ENCODE data around the gene UHMK1.

UHMK1 gene

DNA sequence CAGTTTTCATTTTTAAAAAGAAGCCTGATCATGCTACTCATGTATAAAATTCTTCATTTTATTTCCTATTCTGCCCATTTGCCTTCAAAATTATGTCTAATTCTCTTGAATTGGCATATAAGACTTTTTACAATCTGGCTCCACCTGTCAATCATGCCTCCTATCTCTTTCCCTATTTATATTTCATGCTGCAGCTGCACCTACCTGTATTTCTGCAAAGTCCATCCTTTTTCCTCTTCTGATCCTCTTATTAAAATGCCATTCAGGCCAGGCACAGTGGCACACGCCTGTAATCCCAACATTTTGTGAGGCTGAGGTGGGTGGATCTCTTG lies 33.3 kb downstream of the UHMK1 start:
- no peak overlapping the region for H3K4me3 ChIP-seq (ENCODE audit: low read depth, low read length)
- DNase-seq (ENCODE audit: low read depth): no peak

DNA sequence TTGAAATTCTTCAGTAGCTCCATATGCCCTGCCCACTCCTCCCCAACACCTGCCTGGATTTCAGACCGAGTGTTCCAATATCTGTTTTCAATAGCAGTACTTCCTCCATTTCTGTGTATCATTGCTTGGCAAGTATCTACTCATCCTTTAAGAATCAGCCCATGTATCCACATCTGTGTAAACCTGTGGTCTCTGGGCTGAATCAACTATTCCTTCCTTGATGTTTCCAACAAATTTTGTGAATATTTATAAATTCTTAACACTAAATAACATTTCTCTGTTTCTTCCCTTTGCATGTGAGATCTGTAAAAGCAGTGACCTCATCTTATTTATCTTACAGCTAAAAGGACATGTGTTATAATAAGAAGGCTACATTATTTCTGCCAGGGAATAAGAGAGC lies 37.9 kb downstream of the UHMK1 start:
- H3K4me3 ChIP-seq (ENCODE audit: low read depth, low read length): no peak overlapping the region
- no peak for DNase-seq (ENCODE audit: low read depth)
- TF ChIP-seq CTCF (IDR thresholded peaks at IDR 0.05; ENCODE audit: insufficient read depth, low read depth, low read length, missing control alignments): no peak

More for the DNA sequence above, 33.3 kb downstream of the UHMK1 start:
- no peak for TF ChIP-seq CTCF (IDR thresholded peaks at IDR 0.05; ENCODE audit: insufficient read depth, low read depth, low read length, missing control alignments)

DNA sequence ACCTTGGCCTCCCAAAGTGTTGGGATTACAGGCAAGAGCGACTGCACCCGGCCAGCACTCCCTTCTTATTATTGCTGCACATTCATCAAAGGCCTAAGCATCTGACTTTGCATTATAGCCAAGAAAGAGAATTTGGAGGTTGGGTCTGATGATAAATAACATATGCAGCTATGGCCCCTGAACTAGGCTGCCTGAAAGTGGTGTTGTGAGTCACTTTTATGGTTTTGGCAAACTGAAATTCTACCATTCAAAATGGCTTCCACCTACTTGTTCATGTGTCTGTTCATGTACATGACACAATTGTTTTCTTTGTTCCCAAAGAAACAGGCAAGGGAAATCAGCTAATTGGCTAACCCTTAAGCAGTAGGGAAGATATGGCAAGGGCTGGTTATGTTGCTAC lies 38.9 kb downstream of the UHMK1 start:
- no peak overlapping the region for H3K4me3 ChIP-seq (ENCODE audit: low read depth, low read length)
- no peak for TF ChIP-seq CTCF (IDR thresholded peaks at IDR 0.05; ENCODE audit: insufficient read depth, low read depth, low read length, missing control alignments)
- DNase-seq (ENCODE audit: low read depth): no peak

GRCh38 chr1:162537216-162537615 lies 39.6 kb downstream of the UHMK1 start:
- TF ChIP-seq CTCF (IDR thresholded peaks at IDR 0.05; ENCODE audit: insufficient read depth, low read depth, low read length, missing control alignments): no peak
- DNase-seq (ENCODE audit: low read depth): no peak
- H3K4me3 ChIP-seq (ENCODE audit: low read depth, low read length): no peak overlapping the region

DNA sequence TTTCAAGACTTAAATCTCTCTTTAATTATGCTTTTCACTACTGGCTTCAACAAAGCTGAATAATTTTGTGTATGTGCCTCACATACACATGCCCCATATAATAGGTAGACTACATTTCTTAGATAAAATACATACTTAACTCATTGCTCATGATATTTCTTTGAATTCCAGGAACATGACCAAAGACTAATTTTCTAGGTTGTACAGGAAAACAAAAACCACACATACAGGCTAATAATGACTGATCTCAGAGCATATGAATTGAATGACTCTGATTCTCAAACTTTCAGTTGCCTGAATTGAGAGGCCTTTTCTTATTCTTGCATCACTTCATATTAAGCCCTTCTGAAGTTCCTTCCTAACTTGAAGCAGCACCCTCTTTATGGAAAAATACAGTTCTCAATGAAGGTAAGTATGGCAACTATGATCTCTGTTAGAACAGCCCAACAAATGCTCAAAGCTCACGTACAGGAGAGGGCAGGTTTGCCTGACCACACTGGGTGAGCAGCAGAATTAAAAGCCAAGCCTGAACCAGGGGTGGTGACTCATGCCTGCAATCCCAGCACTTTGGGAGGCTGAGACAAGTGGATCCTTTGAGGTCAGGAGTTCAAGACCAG lies 41.3 kb downstream of the UHMK1 start:
- no peak for DNase-seq (ENCODE audit: low read depth)
- no peak overlapping the region for H3K4me3 ChIP-seq (ENCODE audit: low read depth, low read length)
- no peak for TF ChIP-seq CTCF (IDR thresholded peaks at IDR 0.05; ENCODE audit: insufficient read depth, low read depth, low read length, missing control alignments)

DNA sequence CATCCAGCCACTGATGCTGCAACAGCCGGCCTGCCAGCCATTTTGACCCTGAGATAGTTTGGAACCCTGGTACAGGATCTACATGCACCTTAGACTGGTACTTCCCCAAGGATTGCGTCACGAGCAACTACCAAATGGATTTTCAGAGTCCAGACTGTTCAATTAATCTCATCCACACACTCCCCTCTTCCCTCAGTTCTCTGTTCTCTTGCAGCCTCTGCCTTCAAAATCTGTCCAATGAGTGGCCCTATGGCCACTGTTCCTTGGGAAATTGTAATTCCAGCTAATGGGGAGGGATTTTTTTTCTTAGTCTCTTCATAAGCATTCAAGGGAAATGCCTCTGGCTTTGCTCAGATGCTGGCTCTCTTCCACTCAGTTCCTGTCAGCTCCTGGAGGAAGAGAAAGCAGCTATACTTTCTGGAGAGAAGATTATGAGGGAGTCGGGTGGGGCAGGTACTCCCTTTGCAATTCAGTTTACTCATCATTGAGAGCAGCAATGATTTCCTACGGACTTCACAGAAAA lies 44.1 kb downstream of the UHMK1 start:
- TF ChIP-seq CTCF (IDR thresholded peaks at IDR 0.05; ENCODE audit: insufficient read depth, low read depth, low read length, missing control alignments): no peak
- DNase-seq (ENCODE audit: low read depth): no peak
- no peak overlapping the region for H3K4me3 ChIP-seq (ENCODE audit: low read depth, low read length)

DNA sequence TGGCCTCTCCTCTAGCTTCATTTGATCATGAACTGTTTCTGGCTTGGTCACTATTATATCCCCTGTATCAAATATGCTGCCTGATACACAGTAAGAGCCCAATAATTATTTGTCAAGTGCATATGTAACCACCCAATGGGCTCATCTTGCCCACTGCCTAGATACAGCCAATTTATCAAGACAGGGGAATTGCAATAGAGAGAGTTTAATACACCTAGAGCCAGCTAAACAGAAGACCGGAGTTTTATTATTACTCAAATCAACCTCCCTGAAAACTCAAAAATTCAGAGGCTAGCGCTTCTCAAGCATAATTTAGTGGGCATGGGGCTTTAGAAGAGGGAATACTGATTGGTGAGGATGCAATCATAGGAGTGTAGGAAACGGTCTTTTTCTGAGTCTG lies 45.6 kb downstream of the UHMK1 start:
- no peak overlapping the region for H3K4me3 ChIP-seq (ENCODE audit: low read depth, low read length)
- no peak for TF ChIP-seq CTCF (IDR thresholded peaks at IDR 0.05; ENCODE audit: insufficient read depth, low read depth, low read length, missing control alignments)
- DNase-seq (ENCODE audit: low read depth): no peak
